ENCODE data around the gene VRK3.

GRCh38 chr19:49973987-49974386 lies 51.2 kb downstream of the VRK3 start:
- no peak for TF ChIP-seq CTCF (IDR thresholded peaks at IDR 0.05)
- no peak for TF ChIP-seq POLR2A (IDR thresholded peaks at IDR 0.05)
- TF ChIP-seq EP300 (IDR thresholded peaks at IDR 0.05; ENCODE audit: low read depth) = no peak

All from transverse colon (tissue), 3 donors.